ENCODE data around the gene APBB3.
A peak's percentile ranks its signal among the peaks of the same experiment; 100 is the strongest.

The APBB3 gene

DNA sequence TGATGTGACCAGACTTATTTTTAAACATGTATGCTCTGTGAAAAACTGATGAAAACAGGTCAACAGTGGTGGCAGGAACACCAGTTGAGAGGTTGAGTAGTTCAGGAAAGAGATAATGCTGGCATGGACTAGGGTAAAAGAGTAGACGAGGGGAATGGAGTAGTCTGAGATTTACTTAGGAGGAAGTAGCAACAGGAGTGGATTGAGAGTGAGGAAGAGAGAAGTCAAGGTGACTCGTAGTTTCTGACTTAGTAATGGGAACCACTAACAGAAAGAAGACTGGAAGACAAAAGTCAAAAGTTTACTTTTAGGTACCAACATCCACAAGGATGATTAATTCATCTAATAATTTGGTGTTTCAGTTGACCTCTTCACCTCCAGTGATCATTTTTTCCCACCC is 10.7 kb downstream of the APBB3 start:
- DNase-seq, result no peak
- Mint-ChIP-seq H3K36me3 (ENCODE audit: low read depth) (peaks cover 83% of the 10 kb centered on the region), H3K4me3 (peak overlapping the region; percentile 91), H3K4me1 (ENCODE audit: low read depth) (peaks cover 82% of the 10 kb centered on the region), H3K9me3 (no peaks in the 10 kb centered on the region), H3K27me3 (no peaks in the 10 kb centered on the region), H3K27ac (peak overlapping the region; percentile 92)

DNA sequence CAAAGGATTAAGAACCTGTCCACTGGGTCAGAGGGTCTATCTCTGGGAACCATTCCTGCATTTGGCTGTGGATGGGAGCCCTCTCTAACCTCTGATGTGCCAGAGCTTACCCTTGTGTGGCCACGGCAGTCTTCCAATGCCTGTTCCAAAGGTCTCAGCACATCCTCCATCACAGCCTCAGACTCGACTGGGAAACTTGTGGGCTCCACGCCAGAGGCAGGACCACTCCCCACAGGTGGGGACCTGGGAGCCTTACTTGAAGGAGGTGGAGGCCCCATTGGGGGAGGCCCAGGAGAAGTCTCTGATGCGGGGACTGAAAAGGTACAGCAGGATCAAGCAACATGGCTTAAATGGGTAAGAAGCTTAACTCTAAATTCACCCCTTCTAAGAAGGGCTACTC is 12.5 kb downstream of the APBB3 start:
- H3K4me3 Mint-ChIP-seq, result no peak overlapping the region
- H3K4me1 Mint-ChIP-seq (ENCODE audit: low read depth), result peaks cover 91% of the 10 kb centered on the region
- no peak for DNase-seq
- H3K27ac Mint-ChIP-seq, result peak overlapping the region; percentile 92
- H3K27me3 Mint-ChIP-seq, result no peaks in the 10 kb centered on the region
- H3K9me3 Mint-ChIP-seq, result no peaks in the 10 kb centered on the region
- H3K36me3 Mint-ChIP-seq (ENCODE audit: low read depth), result peaks cover 88% of the 10 kb centered on the region

DNA sequence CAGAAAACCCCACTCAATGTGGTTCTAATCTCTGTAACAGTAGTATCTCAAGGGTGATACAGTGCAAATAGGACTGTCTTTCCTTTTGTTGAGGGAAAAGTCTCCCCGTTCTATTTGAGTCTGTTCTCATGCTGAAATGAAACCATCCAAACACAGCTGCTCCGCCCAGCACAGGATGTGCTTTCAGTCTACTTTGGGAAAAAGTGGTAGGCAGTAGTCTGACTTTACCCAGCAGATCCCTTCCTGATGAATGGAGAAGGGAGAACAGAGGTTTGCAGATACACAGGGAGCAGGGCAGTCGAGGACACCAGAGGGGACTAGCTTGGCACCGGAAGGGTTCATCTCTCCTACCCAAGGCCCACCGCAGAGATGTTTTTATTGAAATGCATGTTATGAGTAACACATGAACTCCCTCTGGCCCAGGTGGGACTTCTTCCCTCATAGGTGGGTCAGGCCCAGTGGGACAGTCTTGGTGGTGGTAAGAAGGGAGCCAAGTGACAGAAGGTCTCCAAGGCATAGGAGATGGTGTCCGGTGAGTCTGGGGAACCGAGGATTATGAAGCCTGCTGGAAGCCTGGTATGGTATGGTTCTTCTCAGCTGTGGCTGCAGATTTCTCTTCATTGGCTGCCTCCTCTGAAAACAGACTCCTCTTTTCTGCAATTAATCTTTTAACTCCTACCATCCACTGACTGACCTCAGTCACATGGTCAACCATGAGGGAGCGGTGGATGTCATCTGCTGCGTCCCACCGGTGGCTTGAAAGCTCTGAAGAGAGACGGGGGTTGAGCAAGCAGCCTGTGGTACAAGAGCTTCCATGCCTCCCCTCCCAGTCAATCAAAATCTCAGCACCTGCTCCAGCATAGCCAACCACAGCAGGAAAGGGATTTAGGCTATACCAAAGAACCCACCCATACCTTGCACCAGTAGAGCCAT is 14.0 kb downstream of the APBB3 start:
- H3K27ac Mint-ChIP-seq, result peak overlapping the region; percentile 92
- peaks cover 85% of the 10 kb centered on the region for H3K36me3 Mint-ChIP-seq (ENCODE audit: low read depth)
- DNase-seq, result peak; percentile 22
- peaks cover 85% of the 10 kb centered on the region for H3K4me1 Mint-ChIP-seq (ENCODE audit: low read depth)
- no peaks in the 10 kb centered on the region for H3K9me3 Mint-ChIP-seq
- no peak overlapping the region for H3K4me3 Mint-ChIP-seq
- H3K27me3 Mint-ChIP-seq, result no peaks in the 10 kb centered on the region

DNA sequence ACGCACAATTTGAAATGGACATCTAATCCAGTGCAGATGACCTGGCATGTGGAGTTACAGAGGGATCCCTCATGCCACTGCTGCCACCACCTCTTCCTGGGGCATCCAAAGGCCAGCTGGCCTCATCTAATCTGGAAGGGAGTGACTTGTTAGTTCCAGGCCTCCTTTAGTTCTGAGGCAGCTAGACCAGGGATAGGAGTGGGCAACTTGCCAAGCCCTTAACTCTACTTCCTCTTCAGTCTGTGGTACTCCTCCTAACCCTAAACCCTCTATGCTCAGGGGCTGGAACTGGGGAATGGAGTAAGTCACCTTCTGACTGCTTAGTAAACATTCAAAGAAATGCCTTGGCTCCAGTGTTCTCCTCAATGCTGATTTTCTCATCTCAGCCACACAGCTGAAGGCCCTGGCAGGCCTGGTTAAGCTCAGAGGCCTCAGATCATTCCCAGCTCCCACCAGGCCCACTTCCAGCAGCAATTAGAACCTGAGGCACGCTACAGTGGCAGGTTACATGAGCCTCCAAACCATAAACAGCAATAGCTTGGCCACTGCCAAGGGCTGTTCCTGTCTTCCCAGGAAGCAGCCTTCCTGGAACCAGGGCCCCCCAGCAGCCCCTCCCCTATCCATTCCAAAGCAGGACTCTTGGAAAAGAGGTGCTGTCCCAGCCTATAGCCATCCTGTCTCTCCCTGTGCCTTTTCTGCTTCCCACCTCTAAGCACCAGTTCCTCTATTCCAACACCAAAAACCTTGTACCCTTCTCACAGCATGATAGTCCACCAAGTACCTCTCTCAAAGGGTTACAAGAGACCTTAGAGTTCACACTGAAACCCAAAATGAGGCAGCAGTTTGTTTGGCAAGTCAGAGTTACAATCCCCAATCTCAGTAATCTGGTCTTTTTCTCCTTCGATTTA is 14.9 kb downstream of the APBB3 start:
- no peak for DNase-seq
- Mint-ChIP-seq H3K4me3 (peak overlapping the region; percentile 38), H3K9me3 (no peaks in the 10 kb centered on the region), H3K4me1 (ENCODE audit: low read depth) (peaks cover 76% of the 10 kb centered on the region), H3K27ac (peak overlapping the region; percentile 92), H3K36me3 (ENCODE audit: low read depth) (peaks cover 86% of the 10 kb centered on the region), H3K27me3 (no peaks in the 10 kb centered on the region)

DNA sequence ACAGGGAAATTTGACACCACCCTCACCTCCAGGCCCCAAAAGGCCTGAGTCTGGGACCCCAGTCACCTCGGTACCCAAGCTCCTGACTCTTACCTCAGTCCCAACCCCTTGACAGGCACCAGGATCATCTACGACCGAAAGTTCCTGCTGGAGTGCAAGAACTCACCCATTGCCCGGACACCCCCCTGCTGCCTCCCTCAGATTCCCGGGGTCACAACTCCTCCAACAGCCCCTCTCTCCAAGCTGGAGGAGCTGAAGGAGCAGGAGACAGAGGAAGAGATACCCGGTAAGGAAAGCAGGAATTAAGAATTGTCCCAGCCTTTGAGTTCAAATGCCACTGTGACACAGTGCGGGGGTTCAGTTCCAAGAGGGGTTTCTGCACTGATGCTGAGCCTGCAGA is 15.6 kb downstream of the APBB3 start:
- no peaks in the 10 kb centered on the region for H3K27me3 Mint-ChIP-seq
- peaks cover 87% of the 10 kb centered on the region for H3K36me3 Mint-ChIP-seq (ENCODE audit: low read depth)
- H3K4me1 Mint-ChIP-seq (ENCODE audit: low read depth), result peaks cover 69% of the 10 kb centered on the region
- H3K9me3 Mint-ChIP-seq, result no peaks in the 10 kb centered on the region
- peak overlapping the region; percentile 78 for H3K4me3 Mint-ChIP-seq
- DNase-seq, result no peak
- H3K27ac Mint-ChIP-seq, result peak overlapping the region; percentile 92

DNA sequence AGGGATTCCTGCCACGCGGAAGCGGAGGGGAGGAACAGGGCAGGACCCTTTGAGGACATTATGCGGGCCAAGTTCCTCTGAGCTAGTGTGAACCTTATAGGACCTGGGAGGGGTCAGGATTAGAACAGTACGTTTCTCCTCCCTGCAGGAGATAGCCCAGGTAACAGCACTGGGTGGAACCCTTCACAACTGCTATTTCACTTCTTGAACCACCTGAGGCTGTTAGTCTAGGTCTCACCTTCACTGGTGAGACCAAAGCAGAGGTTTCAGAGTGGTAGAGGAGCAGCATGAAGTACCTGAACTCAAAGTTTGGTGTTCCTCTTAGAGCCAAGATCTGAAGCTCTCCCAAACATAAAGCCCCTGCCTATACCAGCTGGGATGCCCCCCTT is 16.1 kb downstream of the APBB3 start:
- DNase-seq, result no peak
- Mint-ChIP-seq H3K27me3 (no peaks in the 10 kb centered on the region), H3K4me1 (ENCODE audit: low read depth) (peaks cover 64% of the 10 kb centered on the region), H3K27ac (peak overlapping the region; percentile 92), H3K4me3 (peak overlapping the region; percentile 78), H3K36me3 (ENCODE audit: low read depth) (peaks cover 87% of the 10 kb centered on the region), H3K9me3 (no peaks in the 10 kb centered on the region)

DNA sequence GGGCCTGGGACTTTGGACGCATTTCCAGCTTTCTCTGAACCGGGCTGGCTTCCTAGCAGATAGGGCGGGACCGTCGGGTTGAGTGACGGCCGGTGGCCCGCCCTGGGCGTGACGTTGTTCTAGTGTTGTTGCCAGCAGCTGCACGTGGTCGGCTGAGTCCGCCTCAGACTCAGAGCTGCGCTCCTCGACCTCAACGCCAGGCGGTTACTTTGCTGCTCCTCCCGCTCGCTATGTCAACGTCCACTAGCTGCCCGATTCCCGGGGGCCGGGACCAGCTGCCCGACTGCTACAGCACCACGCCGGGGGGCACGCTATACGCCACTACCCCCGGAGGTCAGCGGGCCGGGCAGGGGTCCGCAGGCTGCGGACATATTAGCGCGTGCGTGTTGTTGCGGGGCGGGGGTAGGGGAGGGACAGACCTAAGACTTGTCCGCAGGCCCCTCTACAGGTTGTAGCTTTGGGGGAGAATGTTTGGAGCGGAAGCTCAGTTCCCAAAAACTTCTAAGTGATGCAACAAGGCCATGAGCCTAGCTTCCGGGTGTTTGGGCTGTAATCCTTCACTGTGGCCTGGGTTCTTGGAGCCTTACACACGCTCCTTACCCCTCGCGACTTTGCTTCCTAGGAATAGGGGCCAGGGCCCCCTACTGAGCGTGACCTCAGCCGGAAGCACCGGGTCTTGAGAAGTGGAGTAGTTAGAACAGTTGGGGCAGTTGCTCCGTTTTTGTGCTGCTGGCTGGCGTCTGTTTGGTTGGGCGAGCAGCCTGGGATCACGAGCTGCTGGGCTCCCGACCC is 16.7 kb downstream of the APBB3 start, which contains the start of gene EIF4EBP3:
EIF4EBP3 (plus strand) TSS at position 155 of the 792 bp plus-strand sequence; CDS start at position 231, 76 bp downstream.
- Mint-ChIP-seq H3K4me3 (peak within 1 kb of the TSS; percentile 78), H3K27me3 (no peaks in the 10 kb centered on the region), H3K4me1 (ENCODE audit: low read depth) (peaks cover 58% of the 10 kb centered on the region), H3K9me3 (no peaks in the 10 kb centered on the region), H3K36me3 (ENCODE audit: low read depth) (peaks cover 85% of the 10 kb centered on the region), H3K27ac (peak within 1 kb of the TSS; percentile 92)
- peak; percentile 88 for DNase-seq

DNA sequence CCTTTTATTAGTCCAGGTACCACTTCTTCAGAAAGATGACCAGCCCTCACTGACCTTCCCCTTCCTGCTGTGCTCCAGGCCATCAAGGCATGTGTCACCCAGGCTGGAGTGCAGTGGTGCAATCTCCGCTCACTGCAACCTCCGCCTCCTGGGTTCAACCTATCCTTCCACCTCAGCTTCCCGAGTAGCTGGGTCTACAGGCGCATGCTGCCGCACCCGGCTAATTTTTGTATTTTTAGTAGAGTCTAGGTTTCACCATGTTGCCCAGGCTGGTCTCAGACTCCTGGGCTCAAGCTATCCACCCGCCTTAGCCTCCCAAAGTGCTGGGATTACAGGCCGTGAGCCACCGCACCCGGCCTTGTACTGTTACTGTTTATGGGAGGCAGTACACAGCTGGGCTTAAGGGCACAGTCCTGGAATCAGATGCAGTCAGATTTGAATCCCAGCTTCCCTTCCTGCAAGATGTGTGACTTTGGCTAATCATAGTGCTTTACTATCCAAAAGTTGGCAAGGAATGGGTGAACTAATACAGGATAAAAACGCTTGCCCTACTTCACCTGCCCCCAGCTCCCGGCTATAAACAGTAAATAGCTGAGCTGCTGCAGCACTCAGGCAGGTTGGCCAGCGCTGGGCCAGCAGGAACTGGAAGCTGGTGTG is 17.4 kb downstream of the APBB3 start:
- Mint-ChIP-seq H3K4me1 (ENCODE audit: low read depth) (peaks cover 54% of the 10 kb centered on the region), H3K27me3 (no peaks in the 10 kb centered on the region), H3K36me3 (ENCODE audit: low read depth) (peaks cover 85% of the 10 kb centered on the region), H3K9me3 (no peaks in the 10 kb centered on the region), H3K4me3 (peak overlapping the region; percentile 78), H3K27ac (peak overlapping the region; percentile 92)
- DNase-seq, result no peak

DNA sequence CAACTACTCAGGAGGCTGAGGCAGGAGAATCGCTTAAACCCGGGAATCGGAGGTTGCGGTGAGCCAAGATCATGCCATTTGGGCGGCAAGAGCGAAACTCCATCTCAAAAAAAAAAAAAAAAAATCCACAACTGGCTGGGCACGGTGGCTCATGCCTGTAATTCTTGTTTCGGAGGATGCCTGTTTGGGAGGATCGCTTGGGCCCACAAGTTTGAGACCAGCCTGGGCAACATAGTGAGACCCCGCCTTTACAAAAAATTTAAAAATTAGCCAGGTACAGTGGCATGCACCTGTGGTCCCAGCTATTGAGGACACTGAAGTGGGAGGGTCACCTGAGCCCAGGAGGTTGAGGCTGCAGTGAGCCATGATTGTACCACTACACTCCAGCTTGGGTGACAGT is 18.8 kb downstream of the APBB3 start:
- H3K27me3 Mint-ChIP-seq, result no peaks in the 10 kb centered on the region
- DNase-seq, result no peak
- no peak overlapping the region for H3K4me3 Mint-ChIP-seq
- H3K36me3 Mint-ChIP-seq (ENCODE audit: low read depth), result peaks cover 85% of the 10 kb centered on the region
- H3K4me1 Mint-ChIP-seq (ENCODE audit: low read depth), result peaks cover 40% of the 10 kb centered on the region
- peak overlapping the region; percentile 67 for H3K27ac Mint-ChIP-seq
- no peaks in the 10 kb centered on the region for H3K9me3 Mint-ChIP-seq

DNA sequence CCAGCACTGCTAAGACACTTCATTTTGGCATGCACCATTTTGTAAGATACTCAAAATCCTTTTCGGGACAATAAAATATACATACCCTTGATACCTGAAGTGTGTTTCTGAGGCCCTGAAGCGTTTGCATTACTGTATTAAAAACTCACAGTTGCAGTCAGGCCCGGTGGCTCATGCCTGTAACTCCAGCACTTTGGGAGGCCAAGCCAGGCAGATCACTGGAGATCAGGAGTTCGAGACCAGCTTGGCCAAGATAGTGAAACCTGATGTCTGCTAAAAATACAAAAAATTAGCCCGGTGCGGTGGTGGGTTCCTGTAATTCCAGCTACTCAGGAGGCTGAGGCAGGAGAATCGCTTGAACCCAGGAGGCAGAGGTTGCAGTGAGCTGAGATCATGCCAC is 19.4 kb downstream of the APBB3 start:
- Mint-ChIP-seq H3K27ac (peak overlapping the region; percentile 6), H3K4me1 (ENCODE audit: low read depth) (peaks cover 35% of the 10 kb centered on the region), H3K9me3 (no peaks in the 10 kb centered on the region), H3K4me3 (no peak overlapping the region), H3K27me3 (no peaks in the 10 kb centered on the region), H3K36me3 (ENCODE audit: low read depth) (peaks cover 85% of the 10 kb centered on the region)
- DNase-seq, result no peak

DNA sequence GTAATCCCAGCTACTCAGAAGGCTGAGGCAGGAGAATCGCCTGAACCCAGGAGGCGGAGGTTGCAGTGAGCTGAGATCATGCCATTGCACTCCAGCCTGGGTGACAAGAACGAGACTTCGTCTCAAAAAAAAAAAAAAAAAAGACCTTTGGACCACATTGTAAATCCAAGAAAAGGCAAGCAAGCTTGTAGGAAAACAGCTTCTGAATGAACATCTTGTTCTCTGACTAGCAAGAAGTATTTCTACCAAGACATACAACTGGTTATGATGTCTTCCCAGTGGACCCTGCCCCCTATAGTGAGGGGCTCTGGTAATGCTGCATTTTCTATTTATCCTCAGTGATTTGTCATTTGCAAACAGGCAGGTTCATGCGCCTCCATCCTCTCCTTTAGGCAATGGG is 21.4 kb downstream of the APBB3 start:
- Mint-ChIP-seq H3K27ac (peak overlapping the region; percentile 26), H3K27me3 (no peaks in the 10 kb centered on the region), H3K4me1 (ENCODE audit: low read depth) (peaks cover 17% of the 10 kb centered on the region), H3K9me3 (no peaks in the 10 kb centered on the region), H3K36me3 (ENCODE audit: low read depth) (peaks cover 84% of the 10 kb centered on the region), H3K4me3 (no peak overlapping the region)
- no peak for DNase-seq

DNA sequence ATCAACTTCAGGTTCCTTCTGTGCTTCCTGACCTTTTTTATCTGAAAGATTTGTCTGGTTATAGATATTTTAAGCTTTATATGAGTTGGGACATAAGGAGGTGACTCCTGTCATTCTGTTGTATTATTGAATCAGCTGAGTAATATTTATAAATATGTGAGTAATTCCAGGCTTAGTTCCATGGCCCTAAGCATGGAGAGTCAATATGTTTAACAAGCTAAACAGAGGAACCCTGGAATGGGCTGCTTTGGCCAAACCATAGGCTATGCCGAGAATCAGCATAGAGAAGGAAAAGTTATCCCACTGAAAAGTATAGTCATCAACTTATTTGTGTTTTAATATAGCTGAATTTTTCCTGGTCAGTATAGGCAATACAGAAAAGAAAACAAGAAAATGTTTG is 24.2 kb downstream of the APBB3 start:
- Mint-ChIP-seq H3K36me3 (ENCODE audit: low read depth) (peaks cover 96% of the 10 kb centered on the region), H3K27me3 (no peaks in the 10 kb centered on the region), H3K4me1 (ENCODE audit: low read depth) (peaks cover 3% of the 10 kb centered on the region), H3K9me3 (no peaks in the 10 kb centered on the region), H3K4me3 (no peak overlapping the region), H3K27ac (peak overlapping the region; percentile 13)
- no peak for DNase-seq

DNA sequence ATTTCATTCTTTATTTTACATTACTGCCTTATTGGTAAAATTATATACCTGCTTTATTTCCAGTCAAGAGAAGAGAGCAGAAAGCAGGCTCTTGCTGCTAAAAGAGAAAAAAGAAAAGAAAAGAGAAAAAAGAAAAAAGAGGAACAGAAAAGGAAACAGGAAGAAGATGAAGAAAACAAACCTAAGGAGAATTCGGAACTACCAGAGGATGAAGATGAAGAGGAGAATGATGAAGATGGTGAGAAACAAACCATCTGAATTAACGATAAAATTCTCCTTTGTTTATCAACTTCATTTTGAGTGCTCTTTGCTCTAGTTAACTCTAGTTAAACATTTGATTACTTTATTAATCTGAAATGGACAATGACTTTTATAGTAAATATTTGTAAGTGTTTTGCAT is 40.4 kb downstream of the APBB3 start:
- Mint-ChIP-seq H3K4me1 (ENCODE audit: low read depth) (no peaks in the 10 kb centered on the region), H3K9me3 (no peaks in the 10 kb centered on the region), H3K27ac (no peak overlapping the region), H3K4me3 (no peak overlapping the region), H3K27me3 (no peaks in the 10 kb centered on the region), H3K36me3 (ENCODE audit: low read depth) (peaks cover 64% of the 10 kb centered on the region)
- no peak for DNase-seq

DNA sequence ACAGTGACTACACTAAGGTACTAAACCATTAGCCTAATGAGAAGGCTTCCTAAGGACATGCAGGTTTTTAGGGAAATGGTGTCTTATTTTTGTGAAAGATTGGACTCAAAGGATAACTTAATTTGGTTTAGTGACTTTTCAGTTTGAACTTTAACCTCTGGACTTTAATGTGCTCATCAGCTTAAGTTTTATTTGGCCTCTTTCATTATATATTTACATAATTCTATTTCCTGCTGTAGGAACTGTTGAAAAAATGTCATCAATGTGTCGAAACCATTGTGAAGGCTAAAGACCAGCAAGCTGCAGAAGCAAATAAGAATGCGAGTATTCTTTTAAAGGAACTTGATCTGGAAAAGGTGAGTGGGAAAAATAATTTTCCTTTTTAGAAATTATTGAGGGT is 51.3 kb downstream of the APBB3 start:
- no peak overlapping the region for H3K4me3 Mint-ChIP-seq
- H3K4me1 Mint-ChIP-seq (ENCODE audit: low read depth), result no peaks in the 10 kb centered on the region
- no peaks in the 10 kb centered on the region for H3K27me3 Mint-ChIP-seq
- H3K27ac Mint-ChIP-seq, result no peak overlapping the region
- no peak for DNase-seq
- H3K9me3 Mint-ChIP-seq, result no peaks in the 10 kb centered on the region
- H3K36me3 Mint-ChIP-seq (ENCODE audit: low read depth), result peaks cover 77% of the 10 kb centered on the region
